Measurements from ENCODE around the gene GSTM3. TPM values are rescaled to one million over a fixed set of nuclear protein-coding genes. Genes with fewer than 3 reads are reported as not detected.

GSTM3 gene
- total and polyA plus RNA-seq, 2 experiments from 2014 or later: 3.1 to 4.1 TPM

DNA sequence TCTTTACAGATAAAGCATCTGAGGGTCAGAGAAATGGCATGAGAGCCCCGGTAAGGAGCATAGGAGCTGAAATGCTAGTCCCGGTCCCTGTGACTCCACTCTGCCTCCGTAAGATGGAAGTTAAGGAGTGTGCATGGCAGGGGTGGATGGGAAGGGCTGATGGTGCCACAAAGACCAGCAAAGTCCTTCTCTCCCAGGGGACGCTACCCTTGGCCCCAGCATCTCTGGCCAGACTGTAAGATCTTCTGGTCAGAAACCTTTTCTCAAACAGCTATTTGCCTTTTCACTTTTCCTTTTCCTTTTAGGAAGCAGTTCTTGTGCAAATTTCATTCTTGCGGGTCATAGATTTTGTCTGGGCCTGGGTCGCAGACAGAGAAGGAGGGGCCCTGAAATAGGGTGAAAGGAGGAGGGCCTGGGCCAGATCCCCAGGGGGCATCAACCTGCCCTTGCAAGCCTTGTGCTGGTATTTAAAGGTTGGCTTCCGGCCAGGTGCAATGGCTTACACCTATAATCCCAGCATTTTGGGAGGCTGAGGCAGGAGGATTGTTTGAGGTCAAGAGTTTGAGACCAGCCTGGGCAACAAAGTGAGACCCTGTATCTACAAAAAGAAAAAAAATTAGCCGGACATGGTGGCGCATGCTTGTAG is 37.3 kb upstream of the GSTM3 start (continued):
- TF ChIP-seq POLR2AphosphoS5 (IDR thresholded peaks at IDR 0.05; ENCODE audit: low read depth) (no peak), EZH2 (IDR thresholded peaks at IDR 0.05; ENCODE audit: low read depth, unreplicated experiment) (no peak), REST (IDR thresholded peaks at IDR 0.05; ENCODE audit: unreplicated experiment) (no peak), CREB1 (CRISPR knock-in tag; IDR thresholded peaks at IDR 0.05; ENCODE audit: low read depth) (no peak), STAT1 (IDR thresholded peaks at IDR 0.05; ENCODE audit: unreplicated experiment) (no peak)

DNA sequence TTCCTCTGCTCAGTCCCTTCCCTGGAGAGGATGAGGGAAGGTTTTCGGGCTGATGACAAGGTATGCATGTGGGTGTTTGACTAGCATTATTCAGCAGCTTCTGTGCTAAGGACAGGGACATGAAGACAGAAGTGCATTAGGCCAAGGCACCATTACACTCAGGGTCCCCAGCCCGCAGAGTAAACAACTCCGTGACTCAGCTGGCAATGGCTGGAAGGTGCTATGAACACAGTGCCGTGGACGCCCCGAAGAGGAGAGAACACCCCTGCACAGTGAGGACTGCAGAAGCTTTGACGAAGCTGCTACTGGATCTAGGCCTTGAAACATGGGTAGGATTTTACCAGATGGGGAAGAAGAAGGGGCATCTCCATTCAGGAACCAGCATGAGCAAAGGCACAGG is 36.6 kb upstream of the GSTM3 start:
- DNase-seq (ENCODE audit: low spot score): no peak
- H4K20me1 ChIP-seq (replicated peaks; ENCODE audit: insufficient read depth): no peaks in the 10 kb centered on the region
- H3K36me3 Mint-ChIP-seq (ENCODE audit: low read depth): peaks cover 8% of the 10 kb centered on the region; the same call in 2 of the 3 replicates
- no peak overlapping the region; the same call in 1 of the 2 replicates for H3K27ac Mint-ChIP-seq
- ATAC-seq: no peak
- H3K36me3 ChIP-seq (ENCODE audit: insufficient read depth): 0 out of 2 replicates have a peak, but pooled peaks cover 7% of the 10 kb centered on the region
- H3K4me1 ChIP-seq (ENCODE audit: insufficient read depth): peaks cover under 1% of the 10 kb centered on the region; the same call in 1 of the 2 replicates
- no peak overlapping the region for H3K27ac ChIP-seq (ENCODE audit: low read depth)
- H3F3A ChIP-seq (replicated peaks; ENCODE audit: low read depth): no peaks in the 10 kb centered on the region
- H3K4me2 ChIP-seq: no peak overlapping the region
- no peak overlapping the region for H3K4me3 Mint-ChIP-seq
- H3K4me3 ChIP-seq: no peak overlapping the region
- peaks cover 16% of the 10 kb centered on the region for H3K27me3 Mint-ChIP-seq (ENCODE audit: insufficient read depth, low read depth, poor library complexity)
- no peaks in the 10 kb centered on the region for H3K9me2 ChIP-seq (ENCODE audit: insufficient read depth)
- H2AFZ ChIP-seq: peak overlapping the region; percentile 91
- peaks cover 3% of the 10 kb centered on the region for H3K4me1 Mint-ChIP-seq
- H3K9me3 Mint-ChIP-seq: peaks cover 18% of the 10 kb centered on the region
- H3K27me3 ChIP-seq (ENCODE audit: insufficient read depth): no peaks in the 10 kb centered on the region
- no peaks in the 10 kb centered on the region for H3K79me2 ChIP-seq (replicated peaks; ENCODE audit: insufficient read depth)
- TF ChIP-seq CREB1 (CRISPR knock-in tag; IDR thresholded peaks at IDR 0.05; ENCODE audit: low read depth) (no peak), EZH2phosphoT487 (IDR thresholded peaks at IDR 0.05; ENCODE audit: unreplicated experiment) (no peak), REST (IDR thresholded peaks at IDR 0.05; ENCODE audit: unreplicated experiment) (no peak), STAT1 (IDR thresholded peaks at IDR 0.05; ENCODE audit: unreplicated experiment) (no peak), POLR2AphosphoS5 (IDR thresholded peaks at IDR 0.05; ENCODE audit: low read depth) (no peak), CTCF (conservative IDR thresholded peaks at IDR 0.05; ENCODE audit: low read depth in 2 of 2) (no peak), ZNF462 (CRISPR knock-in tag; IDR thresholded peaks at IDR 0.05) (no peak)

Measured in GM23338 (cell line).